Neural progenitor cell (in vitro differentiated cells): ENCODE data around the gene OR2A1. TPM values are rescaled to one million over a fixed set of nuclear protein-coding genes. Genes with fewer than 3 reads are reported as not detected.
"Not testable (repeated sequence)": the region's sequence is repeated elsewhere in the genome, so short reads cannot be mapped to it uniquely, and the experiment has no call there.

Source experiments
- DNase-seq: peaks from one replicate; pipeline ENCODE4 v3.0.0-alpha.2; 2016; ENCODE audit warnings: low spot score
- H2AFZ ChIP-seq: fragments of 200-600 bp; sonication (generic); replicated peaks from 2 replicates; pipeline ENCODE4 v1.6.1; 2016; ENCODE audit warnings: antibody characterized with exemption
- H3F3A ChIP-seq: fragments of 200-600 bp; sonication (generic); 2 replicates; pipeline ENCODE4 v1.6.1; 2016; ENCODE audit warnings: antibody characterized with exemption, low read depth
- H3K27ac ChIP-seq: fragments of 200-600 bp; sonication (generic); 2 replicates; pipeline ENCODE4 v1.5.1; 2016; ENCODE audit warnings: mild to moderate bottlenecking
- H3K27me3 ChIP-seq: fragments of 200-600 bp; sonication (generic); 2 replicates; pipeline ENCODE4 v1.6.1; 2016; ENCODE audit warnings: mild to moderate bottlenecking, moderate library complexity
- H3K36me3 ChIP-seq: fragments of 200-600 bp; sonication (generic); 2 replicates; pipeline ENCODE4 v1.5.1; 2016
- H3K4me1 ChIP-seq: fragments of 200-600 bp; sonication (generic); 2 replicates; pipeline ENCODE4 v1.6.1; 2016; ENCODE audit warnings: mixed run types
- H3K4me2 ChIP-seq: fragments of 200-600 bp; sonication (generic); 2 replicates; pipeline ENCODE4 v1.6.1; 2016
- H3K4me3 ChIP-seq: fragments of 200-600 bp; sonication (generic); 2 replicates; pipeline ENCODE4 v1.5.1; 2016
- H3K79me2 ChIP-seq: fragments of 200-600 bp; sonication (generic); 2 replicates; pipeline ENCODE4 v1.6.1; 2016; ENCODE audit warnings: low read depth
- H3K9ac ChIP-seq: fragments of 200-600 bp; sonication (generic); 2 replicates; pipeline ENCODE4 v1.6.1; 2016
- H3K9me3 ChIP-seq: fragments of 200-600 bp; sonication (generic); 2 replicates; pipeline ENCODE4 v1.5.1; 2016; ENCODE audit warnings: low read depth
- H4K20me1 ChIP-seq: fragments of 200-600 bp; sonication (generic); 2 replicates; pipeline ENCODE4 v1.6.1; 2016; ENCODE audit warnings: low read depth
- H3K27ac Mint-ChIP-seq: 3 replicates; pipeline ENCODE4 v1.8.0; 2021; ENCODE audit warnings: mixed read lengths
- H3K27me3 Mint-ChIP-seq: 2 replicates; pipeline ENCODE4 v1.8.0; 2022; ENCODE audit warnings: low read depth, mild to moderate bottlenecking, inconsistent platforms, moderate library complexity, mixed read lengths; ENCODE audit not compliant: insufficient read depth
- H3K36me3 Mint-ChIP-seq: 3 replicates; pipeline ENCODE4 v1.8.0; 2021; ENCODE audit warnings: mixed read lengths
- H3K4me1 Mint-ChIP-seq: 3 replicates; pipeline ENCODE4 v1.8.0; 2021; ENCODE audit warnings: mixed read lengths
- H3K4me3 Mint-ChIP-seq: 3 replicates; pipeline ENCODE4 v1.8.0; 2021; ENCODE audit warnings: mild to moderate bottlenecking, moderate library complexity, mixed read lengths
- H3K9me3 Mint-ChIP-seq: 3 replicates; pipeline ENCODE4 v1.8.0; 2020; ENCODE audit warnings: mixed read lengths
- total RNA-seq: library from RNA; depleted of rRNA; stranded (reverse); fragments of >200 nt; gene quantifications from 2 replicates; pipeline ENCODE4 v1.2.3, GENCODE V29; 2015; ENCODE audit warnings: low replicate concordance

OR2A1 gene, protein sequence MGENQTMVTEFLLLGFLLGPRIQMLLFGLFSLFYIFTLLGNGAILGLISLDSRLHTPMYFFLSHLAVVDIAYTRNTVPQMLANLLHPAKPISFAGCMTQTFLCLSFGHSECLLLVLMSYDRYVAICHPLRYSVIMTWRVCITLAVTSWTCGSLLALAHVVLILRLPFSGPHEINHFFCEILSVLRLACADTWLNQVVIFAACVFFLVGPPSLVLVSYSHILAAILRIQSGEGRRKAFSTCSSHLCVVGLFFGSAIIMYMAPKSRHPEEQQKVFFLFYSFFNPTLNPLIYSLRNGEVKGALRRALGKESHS
- not detected in 2 replicates for total RNA-seq

DNA sequence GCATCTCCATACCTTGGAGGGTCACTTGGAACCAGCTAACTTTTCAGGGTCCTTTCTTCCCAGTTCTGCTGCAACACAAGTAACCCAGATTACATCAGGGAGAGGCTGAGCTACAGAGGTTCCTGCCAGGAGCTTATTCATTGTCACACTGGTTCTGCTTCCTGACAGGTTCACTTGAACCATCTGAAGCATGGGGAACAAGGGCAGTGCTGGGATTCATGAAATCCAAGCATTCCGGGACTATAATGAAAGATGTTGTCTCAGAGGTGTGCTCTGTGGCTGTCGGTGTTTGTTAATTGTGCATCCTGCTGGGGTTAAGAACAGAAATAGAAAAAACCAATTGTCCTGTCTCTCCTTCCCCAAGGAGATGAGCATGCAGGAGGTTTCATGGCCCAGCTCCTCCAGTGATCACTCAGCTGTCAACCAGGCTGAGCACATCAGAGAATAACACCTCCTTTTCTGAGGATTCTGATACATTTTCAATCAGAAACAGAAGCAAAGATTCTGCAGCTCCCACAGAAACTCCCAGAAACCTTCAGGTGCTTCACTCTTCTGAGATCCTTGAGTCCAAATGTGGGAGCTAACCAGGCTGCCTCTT, at the start of gene OR2A1:
Gene OR2A1, plus strand, starts transcription at position 548 of the 598 bp plus-strand sequence. CDS start 5,706 bp downstream, outside the sequence.
- H3K36me3 Mint-ChIP-seq, H3K9me3 Mint-ChIP-seq, H3F3A ChIP-seq, H3K4me1 Mint-ChIP-seq, H3K4me1 ChIP-seq, H3K9ac ChIP-seq, H3K4me2 ChIP-seq, H3K9me3 ChIP-seq, H3K79me2 ChIP-seq, H3K27me3 ChIP-seq, H3K4me3 Mint-ChIP-seq, H3K27ac Mint-ChIP-seq, H3K27ac ChIP-seq, H3K4me3 ChIP-seq, H2AFZ ChIP-seq, H3K27me3 Mint-ChIP-seq, H4K20me1 ChIP-seq, H3K36me3 ChIP-seq, DNase-seq: not testable (repeated sequence)

- H2AFZ ChIP-seq, H3K4me1 Mint-ChIP-seq, H3K27me3 Mint-ChIP-seq, H3K9me3 ChIP-seq, H3K27ac Mint-ChIP-seq, H3K9ac ChIP-seq, H4K20me1 ChIP-seq, H3K79me2 ChIP-seq, H3K4me3 ChIP-seq, H3K27ac ChIP-seq, H3K4me3 Mint-ChIP-seq, DNase-seq, H3K9me3 Mint-ChIP-seq, H3K27me3 ChIP-seq, H3K36me3 ChIP-seq, H3K4me1 ChIP-seq, H3F3A ChIP-seq, H3K4me2 ChIP-seq, H3K36me3 Mint-ChIP-seq: not testable (repeated sequence)
These were observed 47.5 kb upstream of the OR2A1 start, which contains the start of gene OR2A7 for GRCh38 chr7:144264692-144265091. TSS of gene OR2A7 (minus strand) at chr7:144264792. CDS start at chr7:144259628, 5,164 bp downstream.

GRCh38 chr7:144269188-144269587, 43.0 kb upstream of the OR2A1 start, which contains the start of gene CTAGE8:
TSS of gene CTAGE8 (minus strand) at chr7:144269288. CDS start at chr7:144269250, 38 bp downstream.
- not testable (repeated sequence) for H3F3A ChIP-seq, H3K9me3 Mint-ChIP-seq, H3K27me3 Mint-ChIP-seq, H2AFZ ChIP-seq, H3K4me3 ChIP-seq, H3K4me1 ChIP-seq, H3K4me3 Mint-ChIP-seq, H3K4me1 Mint-ChIP-seq, H3K27ac ChIP-seq, H3K79me2 ChIP-seq, H3K9ac ChIP-seq, H3K4me2 ChIP-seq, H4K20me1 ChIP-seq, H3K9me3 ChIP-seq, H3K27me3 ChIP-seq, DNase-seq, H3K27ac Mint-ChIP-seq, H3K36me3 ChIP-seq, H3K36me3 Mint-ChIP-seq

DNA sequence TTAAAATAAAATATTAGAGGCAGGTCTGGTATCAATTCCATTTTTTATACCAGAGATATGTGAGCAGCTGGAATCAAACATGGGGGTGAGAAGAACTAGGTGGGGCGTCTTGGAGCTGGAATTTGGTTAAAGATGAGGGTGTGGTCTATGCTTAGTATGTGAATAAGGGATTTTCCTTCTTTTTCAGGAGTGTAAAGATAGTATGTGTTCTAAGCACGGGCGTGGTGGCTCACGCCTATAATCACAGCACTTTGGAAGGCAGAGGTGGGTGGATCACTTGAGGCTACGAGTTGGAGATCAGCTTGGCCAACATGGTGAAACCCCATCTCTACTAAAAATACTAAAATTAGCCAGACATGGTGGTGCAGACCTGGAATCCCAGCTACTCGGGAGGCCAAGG, 36.9 kb upstream of the OR2A1 start:
- H3K4me3 ChIP-seq, H3K9me3 ChIP-seq, H3K27ac ChIP-seq, H3K4me1 Mint-ChIP-seq, H3K79me2 ChIP-seq, H4K20me1 ChIP-seq, DNase-seq, H2AFZ ChIP-seq, H3K36me3 ChIP-seq, H3K4me1 ChIP-seq, H3K4me2 ChIP-seq, H3K27me3 Mint-ChIP-seq, H3K9me3 Mint-ChIP-seq, H3K36me3 Mint-ChIP-seq, H3K27ac Mint-ChIP-seq, H3K9ac ChIP-seq, H3K4me3 Mint-ChIP-seq, H3K27me3 ChIP-seq, H3F3A ChIP-seq: not testable (repeated sequence)

DNA sequence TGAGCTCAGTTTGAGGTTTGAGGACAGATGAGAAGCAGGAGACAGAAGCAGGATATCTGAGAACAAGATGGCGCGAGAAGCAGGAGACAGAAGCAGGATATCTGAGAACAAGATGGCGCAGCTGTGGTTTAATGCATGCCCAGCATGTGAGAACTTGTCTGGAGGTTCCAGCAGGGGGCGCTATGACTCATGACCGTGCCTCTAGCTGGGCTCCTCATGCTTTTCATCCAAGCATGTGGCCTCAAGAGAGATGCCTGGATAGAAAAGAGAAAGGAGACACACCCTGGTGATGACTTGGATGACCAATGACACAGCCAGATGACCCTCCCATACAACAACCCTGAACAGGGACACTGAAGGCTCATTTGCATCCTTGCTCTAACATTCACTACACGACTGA, 32.2 kb upstream of the OR2A1 start:
- H3K4me2 ChIP-seq, H3K27me3 ChIP-seq, H3K79me2 ChIP-seq, H3K9me3 Mint-ChIP-seq, H4K20me1 ChIP-seq, H3K4me1 ChIP-seq, H3K36me3 ChIP-seq, H3K36me3 Mint-ChIP-seq, DNase-seq, H3K4me3 Mint-ChIP-seq, H3K4me1 Mint-ChIP-seq, H2AFZ ChIP-seq, H3K9ac ChIP-seq, H3K4me3 ChIP-seq, H3K27me3 Mint-ChIP-seq, H3F3A ChIP-seq, H3K27ac Mint-ChIP-seq, H3K9me3 ChIP-seq, H3K27ac ChIP-seq: not testable (repeated sequence)

GRCh38 chr7:144281981-144282380, 30.2 kb upstream of the OR2A1 start:
- not testable (repeated sequence) for H2AFZ ChIP-seq

GRCh38 chr7:144282490-144282889, 29.7 kb upstream of the OR2A1 start:
- H3K36me3 Mint-ChIP-seq, H3K4me3 ChIP-seq, H3K27ac Mint-ChIP-seq, H3F3A ChIP-seq, H3K27me3 Mint-ChIP-seq, H2AFZ ChIP-seq, H4K20me1 ChIP-seq, H3K36me3 ChIP-seq, H3K27me3 ChIP-seq, DNase-seq, H3K4me3 Mint-ChIP-seq, H3K4me1 Mint-ChIP-seq, H3K4me2 ChIP-seq, H3K9me3 ChIP-seq, H3K27ac ChIP-seq, H3K9me3 Mint-ChIP-seq, H3K4me1 ChIP-seq, H3K9ac ChIP-seq, H3K79me2 ChIP-seq: not testable (repeated sequence)

More at GRCh38 chr7:144281981-144282380, 30.2 kb upstream of the OR2A1 start:
- not testable (repeated sequence) for H3K4me1 Mint-ChIP-seq, DNase-seq, H3K4me1 ChIP-seq, H3K4me2 ChIP-seq, H3K27me3 ChIP-seq, H4K20me1 ChIP-seq, H3K27ac Mint-ChIP-seq, H3K4me3 ChIP-seq, H3K9me3 ChIP-seq, H3K36me3 Mint-ChIP-seq, H3K79me2 ChIP-seq, H3K27me3 Mint-ChIP-seq, H3K36me3 ChIP-seq, H3K9ac ChIP-seq, H3K27ac ChIP-seq, H3F3A ChIP-seq, H3K9me3 Mint-ChIP-seq, H3K4me3 Mint-ChIP-seq

DNA sequence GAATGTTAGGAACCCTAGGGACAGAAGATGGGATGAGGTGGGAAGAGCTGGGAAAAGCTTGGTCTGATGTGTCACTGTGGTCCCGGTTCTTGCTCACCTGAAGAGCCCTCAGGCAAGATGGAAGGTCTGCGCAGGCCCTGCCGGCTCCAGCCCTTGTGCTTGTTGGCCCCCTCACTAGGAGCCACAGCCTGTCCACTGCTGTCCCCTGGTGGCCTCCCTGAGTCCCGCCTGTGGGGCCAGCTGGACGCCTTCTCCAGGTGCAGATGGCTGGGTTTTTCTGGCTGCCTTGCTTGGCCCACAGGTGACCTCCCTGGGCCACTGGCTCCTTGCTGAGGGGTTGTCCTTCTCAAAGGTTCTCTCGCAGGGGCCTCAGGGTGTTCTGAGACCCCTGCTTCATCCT, 28.5 kb upstream of the OR2A1 start:
- not testable (repeated sequence) for H3K4me3 ChIP-seq, H3K9me3 ChIP-seq, H3K9me3 Mint-ChIP-seq, H3K36me3 Mint-ChIP-seq, H3K79me2 ChIP-seq, H4K20me1 ChIP-seq, H3K4me1 ChIP-seq, H3K9ac ChIP-seq, H3K4me2 ChIP-seq, H3K4me1 Mint-ChIP-seq, H3K27ac Mint-ChIP-seq, H3K4me3 Mint-ChIP-seq, H3K27me3 ChIP-seq, H2AFZ ChIP-seq, H3F3A ChIP-seq, H3K27me3 Mint-ChIP-seq, DNase-seq, H3K27ac ChIP-seq, H3K36me3 ChIP-seq
